Heart left ventricle (tissue), 13 donors: Measurements from ENCODE around the gene DNHD1.

ENCODE experiments used
- POLR2A ChIP-seq, 2 donors: fragments of 450-650 bp; IDR thresholded peaks; one replicate each; pipeline ENCODE4 v1.6.1; 2017; ENCODE audit warnings: antibody characterized with exemption in 2 of 2, mild to moderate bottlenecking in 2 of 2, moderate library complexity in 2 of 2
- TF ChIP-seq, protein P1 (sequence below), 12 donors: fragments of 200-600 bp; sonication (generic) in 4 of 12; IDR thresholded peaks; one replicate each; pipeline versions ENCODE4 v1.5.0 to v1.8.0; 2018 to 2022; ENCODE audit warnings: antibody characterized with exemption in 12 of 12, mild to moderate bottlenecking in 5 of 12
- donor health status: ischemic (EF 13 %, LVEDD 7.1; RV severe dilation, severe dysfunction).
- donor health status: DM: no; HTN: yes; CAD: no.
- donor health status: DM: no; HTN: no; CAD: no.
- donor health status: ischemic (EF 25% LVEDD 6.9; RV normal size, moderate dysfunction).
- donor health status: ischemic (EF 25% LVEDD 5.7; RV mildly dilated, moderate dysfunction).
- donor health status: ischemic (EF 35%, LVEDD 5.7; RV mildly dilated, moderate dysfunction).
- donor health status: nonischemic (EF 11% LVEDD 7.7; RV severe dilation, severe dysfunction).
- donor health status: DM: yes; HTN: yes; CAD: no.
- donor health status: PGD.
- donor health status: ischemic (EF 29% LVEDD 5.4; RV normal size, mild dysfunction).
- donor health status: nonischemic (EF 23%, LVEDD 6.1; RV moderate dilation, normal function).

DNA sequence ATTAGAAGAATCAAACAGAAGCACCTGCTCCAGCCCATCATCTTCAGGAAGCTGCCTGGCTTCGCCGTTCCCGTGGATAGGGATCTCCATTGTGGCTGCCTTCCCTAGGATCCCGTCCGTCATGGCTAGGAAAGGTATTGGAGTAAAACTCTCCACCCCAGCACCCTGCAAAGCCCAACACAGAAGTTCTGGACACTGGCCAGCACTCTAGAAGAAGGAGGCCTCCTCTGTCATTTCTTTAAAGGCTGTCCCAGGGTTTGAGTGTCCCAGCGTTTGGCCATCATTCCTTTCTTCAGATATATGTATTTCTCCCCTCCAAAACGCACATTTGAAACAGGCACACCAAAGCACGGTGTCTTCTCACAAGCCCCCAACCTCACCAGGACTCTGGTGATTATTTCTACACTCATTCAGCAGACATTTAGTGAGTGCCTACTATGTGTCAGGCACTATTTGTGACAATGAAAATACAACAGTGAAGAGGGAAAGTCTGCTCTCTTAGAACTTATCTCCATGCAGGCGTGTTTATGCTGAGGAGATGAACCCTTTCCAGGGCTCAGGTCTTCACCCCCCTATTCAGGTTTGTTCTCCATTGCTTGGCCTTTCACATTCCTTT, 16.7 kb upstream of the DNHD1 start:
- no peak for TF ChIP-seq POLR2A (IDR thresholded peaks at IDR 0.05)
- TF ChIP-seq, protein P1, sequence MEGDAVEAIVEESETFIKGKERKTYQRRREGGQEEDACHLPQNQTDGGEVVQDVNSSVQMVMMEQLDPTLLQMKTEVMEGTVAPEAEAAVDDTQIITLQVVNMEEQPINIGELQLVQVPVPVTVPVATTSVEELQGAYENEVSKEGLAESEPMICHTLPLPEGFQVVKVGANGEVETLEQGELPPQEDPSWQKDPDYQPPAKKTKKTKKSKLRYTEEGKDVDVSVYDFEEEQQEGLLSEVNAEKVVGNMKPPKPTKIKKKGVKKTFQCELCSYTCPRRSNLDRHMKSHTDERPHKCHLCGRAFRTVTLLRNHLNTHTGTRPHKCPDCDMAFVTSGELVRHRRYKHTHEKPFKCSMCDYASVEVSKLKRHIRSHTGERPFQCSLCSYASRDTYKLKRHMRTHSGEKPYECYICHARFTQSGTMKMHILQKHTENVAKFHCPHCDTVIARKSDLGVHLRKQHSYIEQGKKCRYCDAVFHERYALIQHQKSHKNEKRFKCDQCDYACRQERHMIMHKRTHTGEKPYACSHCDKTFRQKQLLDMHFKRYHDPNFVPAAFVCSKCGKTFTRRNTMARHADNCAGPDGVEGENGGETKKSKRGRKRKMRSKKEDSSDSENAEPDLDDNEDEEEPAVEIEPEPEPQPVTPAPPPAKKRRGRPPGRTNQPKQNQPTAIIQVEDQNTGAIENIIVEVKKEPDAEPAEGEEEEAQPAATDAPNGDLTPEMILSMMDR (IDR thresholded peaks at IDR 0.05): no peak
